ENCODE measurements around the gene STOX2. TPM values are rescaled to one million over a fixed set of nuclear protein-coding genes. Genes with fewer than 3 reads are reported as not detected.

The STOX2 gene
- total and polyA plus RNA-seq, 10 of the 15 experiments (the other 5 are each of a cell fraction or from before 2014, with no cell fraction given) = 0.01 to 1.2 (median 0.18) TPM; not detected in 4

GRCh38 chr4:184019076-184019475, 114.0 kb downstream of the STOX2 start (continued):
- TF ChIP-seq, protein P1, sequence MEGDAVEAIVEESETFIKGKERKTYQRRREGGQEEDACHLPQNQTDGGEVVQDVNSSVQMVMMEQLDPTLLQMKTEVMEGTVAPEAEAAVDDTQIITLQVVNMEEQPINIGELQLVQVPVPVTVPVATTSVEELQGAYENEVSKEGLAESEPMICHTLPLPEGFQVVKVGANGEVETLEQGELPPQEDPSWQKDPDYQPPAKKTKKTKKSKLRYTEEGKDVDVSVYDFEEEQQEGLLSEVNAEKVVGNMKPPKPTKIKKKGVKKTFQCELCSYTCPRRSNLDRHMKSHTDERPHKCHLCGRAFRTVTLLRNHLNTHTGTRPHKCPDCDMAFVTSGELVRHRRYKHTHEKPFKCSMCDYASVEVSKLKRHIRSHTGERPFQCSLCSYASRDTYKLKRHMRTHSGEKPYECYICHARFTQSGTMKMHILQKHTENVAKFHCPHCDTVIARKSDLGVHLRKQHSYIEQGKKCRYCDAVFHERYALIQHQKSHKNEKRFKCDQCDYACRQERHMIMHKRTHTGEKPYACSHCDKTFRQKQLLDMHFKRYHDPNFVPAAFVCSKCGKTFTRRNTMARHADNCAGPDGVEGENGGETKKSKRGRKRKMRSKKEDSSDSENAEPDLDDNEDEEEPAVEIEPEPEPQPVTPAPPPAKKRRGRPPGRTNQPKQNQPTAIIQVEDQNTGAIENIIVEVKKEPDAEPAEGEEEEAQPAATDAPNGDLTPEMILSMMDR (IDR thresholded peaks at IDR 0.05 in 2 of 3, conservative IDR thresholded peaks at IDR 0.05 in 1 of 3; ENCODE audit: control insufficient read depth in 2 of 3, extremely low read depth in 1 of 3, insufficient read depth in 1 of 3, low read depth in 3 of 3, low read length in 3 of 3) = no peak
- TF ChIP-seq HDAC6 (IDR thresholded peaks at IDR 0.05; ENCODE audit: unreplicated experiment) (no peak), ATF7 (IDR thresholded peaks at IDR 0.05; ENCODE audit: low read depth) (no peak), EED (IDR thresholded peaks at IDR 0.05; ENCODE audit: low read depth) (no peak), EZH2 (IDR thresholded peaks at IDR 0.05; ENCODE audit: borderline replicate concordance, control insufficient read depth, low read depth, low read length) (no peak), SRF (IDR thresholded peaks at IDR 0.05; ENCODE audit: low read depth in 2 of 2, low read length in 2 of 2) (no peak)
- TF ChIP-seq, protein P2, sequence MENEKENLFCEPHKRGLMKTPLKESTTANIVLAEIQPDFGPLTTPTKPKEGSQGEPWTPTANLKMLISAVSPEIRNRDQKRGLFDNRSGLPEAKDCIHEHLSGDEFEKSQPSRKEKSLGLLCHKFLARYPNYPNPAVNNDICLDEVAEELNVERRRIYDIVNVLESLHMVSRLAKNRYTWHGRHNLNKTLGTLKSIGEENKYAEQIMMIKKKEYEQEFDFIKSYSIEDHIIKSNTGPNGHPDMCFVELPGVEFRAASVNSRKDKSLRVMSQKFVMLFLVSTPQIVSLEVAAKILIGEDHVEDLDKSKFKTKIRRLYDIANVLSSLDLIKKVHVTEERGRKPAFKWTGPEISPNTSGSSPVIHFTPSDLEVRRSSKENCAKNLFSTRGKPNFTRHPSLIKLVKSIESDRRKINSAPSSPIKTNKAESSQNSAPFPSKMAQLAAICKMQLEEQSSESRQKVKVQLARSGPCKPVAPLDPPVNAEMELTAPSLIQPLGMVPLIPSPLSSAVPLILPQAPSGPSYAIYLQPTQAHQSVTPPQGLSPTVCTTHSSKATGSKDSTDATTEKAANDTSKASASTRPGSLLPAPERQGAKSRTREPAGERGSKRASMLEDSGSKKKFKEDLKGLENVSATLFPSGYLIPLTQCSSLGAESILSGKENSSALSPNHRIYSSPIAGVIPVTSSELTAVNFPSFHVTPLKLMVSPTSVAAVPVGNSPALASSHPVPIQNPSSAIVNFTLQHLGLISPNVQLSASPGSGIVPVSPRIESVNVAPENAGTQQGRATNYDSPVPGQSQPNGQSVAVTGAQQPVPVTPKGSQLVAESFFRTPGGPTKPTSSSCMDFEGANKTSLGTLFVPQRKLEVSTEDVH (IDR thresholded peaks at IDR 0.05; ENCODE audit: low read depth, partially characterized antibody) = no peak

Measured in GM12878 (cell line).